PC-3 (cell line): Measurements from ENCODE around the gene STIM1.

Source experiments
- EZH2 ChIP-seq: fragments of 300-600 bp; sonication (generic); IDR thresholded peaks from one replicate; pipeline ENCODE4 v1.6.1; 2017; ENCODE audit warnings: antibody characterized with exemption, mild to moderate bottlenecking, low read length; ENCODE audit not compliant: unreplicated experiment
- EZH2phosphoT487 ChIP-seq: fragments of 300-600 bp; sonication (generic); IDR thresholded peaks from 2 replicates; pipeline ENCODE4 v1.6.1; 2018; ENCODE audit warnings: mild to moderate bottlenecking, antibody characterized with exemption, low read length, borderline replicate concordance
- TF ChIP-seq, protein P1 (sequence below): fragments of 300-600 bp; sonication (generic); conservative IDR thresholded peaks from 2 replicates; pipeline ENCODE4 v1.5.1; 2017; ENCODE audit warnings: antibody characterized with exemption, low read depth, mild to moderate bottlenecking, low read length

GRCh38 chr11:3911908-3912505 is 56.5 kb downstream of the STIM1 start:
- TF ChIP-seq, protein P1, sequence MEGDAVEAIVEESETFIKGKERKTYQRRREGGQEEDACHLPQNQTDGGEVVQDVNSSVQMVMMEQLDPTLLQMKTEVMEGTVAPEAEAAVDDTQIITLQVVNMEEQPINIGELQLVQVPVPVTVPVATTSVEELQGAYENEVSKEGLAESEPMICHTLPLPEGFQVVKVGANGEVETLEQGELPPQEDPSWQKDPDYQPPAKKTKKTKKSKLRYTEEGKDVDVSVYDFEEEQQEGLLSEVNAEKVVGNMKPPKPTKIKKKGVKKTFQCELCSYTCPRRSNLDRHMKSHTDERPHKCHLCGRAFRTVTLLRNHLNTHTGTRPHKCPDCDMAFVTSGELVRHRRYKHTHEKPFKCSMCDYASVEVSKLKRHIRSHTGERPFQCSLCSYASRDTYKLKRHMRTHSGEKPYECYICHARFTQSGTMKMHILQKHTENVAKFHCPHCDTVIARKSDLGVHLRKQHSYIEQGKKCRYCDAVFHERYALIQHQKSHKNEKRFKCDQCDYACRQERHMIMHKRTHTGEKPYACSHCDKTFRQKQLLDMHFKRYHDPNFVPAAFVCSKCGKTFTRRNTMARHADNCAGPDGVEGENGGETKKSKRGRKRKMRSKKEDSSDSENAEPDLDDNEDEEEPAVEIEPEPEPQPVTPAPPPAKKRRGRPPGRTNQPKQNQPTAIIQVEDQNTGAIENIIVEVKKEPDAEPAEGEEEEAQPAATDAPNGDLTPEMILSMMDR = no peak
- TF ChIP-seq EZH2phosphoT487 (no peak), EZH2 (no peak)
